Astrocyte (in vitro differentiated cells and primary cell): ENCODE results near the gene AFF2. TPM values are rescaled to one million over a fixed set of nuclear protein-coding genes. Genes with fewer than 3 reads are reported as not detected.

Experiments used
- DNase-seq: peaks from one replicate; pipeline ENCODE4 v3.0.0-alpha.2; 2010; ENCODE audit warnings: low read depth
- FAIRE-seq: peaks from 2 replicates; lab custom pipeline; 2011; peaks lifted over from hg19 to GRCh38; lab: Jason Lieb, UNC
- H2AFZ ChIP-seq: 2 replicates; pipeline ENCODE4 v1.6.0; 2012; ENCODE audit warnings: low read depth, low read length, inconsistent platforms
- H3K27ac ChIP-seq: 2 replicates; pipeline ENCODE4 v1.5.1; 2011; ENCODE audit warnings: low read depth, low read length, inconsistent platforms
- H3K27me3 ChIP-seq: 2 replicates; pipeline ENCODE4 v1.6.0; 2011; ENCODE audit warnings: low read length, inconsistent platforms; ENCODE audit not compliant: insufficient read depth
- H3K36me3 ChIP-seq: 2 replicates; pipeline ENCODE4 v1.5.1; 2011; ENCODE audit warnings: low read length, inconsistent platforms; ENCODE audit not compliant: insufficient read depth
- H3K4me1 ChIP-seq: 2 replicates; pipeline ENCODE4 v1.5.1; 2011; ENCODE audit warnings: low read length, inconsistent platforms; ENCODE audit not compliant: insufficient read depth
- H3K4me2 ChIP-seq: 2 replicates; pipeline ENCODE4 v1.6.0; 2012; ENCODE audit warnings: low read length, inconsistent platforms
- H3K4me3 ChIP-seq: 2 replicates; pipeline ENCODE4 v1.5.1; 2011; ENCODE audit warnings: low read depth, mild to moderate bottlenecking, low read length, inconsistent platforms; ENCODE audit not compliant: insufficient read depth
- H3K79me2 ChIP-seq: 2 replicates; pipeline ENCODE4 v1.6.0; 2012; ENCODE audit warnings: mild to moderate bottlenecking, low read length, inconsistent platforms; ENCODE audit not compliant: insufficient read depth
- H3K9ac ChIP-seq: 2 replicates; pipeline ENCODE4 v1.6.0; 2012; ENCODE audit warnings: mild to moderate bottlenecking, low read length, inconsistent platforms
- H3K9me3 ChIP-seq: 2 replicates; pipeline ENCODE4 v1.5.1; 2012; ENCODE audit warnings: low read depth, mild to moderate bottlenecking, low read length, inconsistent platforms; ENCODE audit not compliant: insufficient read depth
- H4K20me1 ChIP-seq: 2 replicates; pipeline ENCODE4 v1.6.0; 2012; ENCODE audit warnings: low read length, inconsistent platforms; ENCODE audit not compliant: insufficient read depth
- H3K27ac Mint-ChIP-seq: one replicate; pipeline ENCODE4 v1.8.0; 2021; ENCODE audit warnings: mild to moderate bottlenecking, mixed read lengths; ENCODE audit not compliant: unreplicated experiment
- H3K27me3 Mint-ChIP-seq: one replicate; pipeline ENCODE4 v1.8.0; 2021; ENCODE audit warnings: low read depth, mixed read lengths; ENCODE audit not compliant: unreplicated experiment
- H3K36me3 Mint-ChIP-seq: one replicate; pipeline ENCODE4 v1.8.0; 2021; ENCODE audit warnings: low read depth, mixed read lengths; ENCODE audit not compliant: unreplicated experiment
- H3K4me1 Mint-ChIP-seq: one replicate; pipeline ENCODE4 v1.8.0; 2021; ENCODE audit warnings: low read depth, mixed read lengths; ENCODE audit not compliant: unreplicated experiment
- H3K4me3 Mint-ChIP-seq: one replicate; pipeline ENCODE4 v1.8.0; 2021; ENCODE audit warnings: mild to moderate bottlenecking, moderate library complexity, mixed read lengths; ENCODE audit not compliant: unreplicated experiment
- H3K9me3 Mint-ChIP-seq: one replicate; pipeline ENCODE4 v1.8.0; 2021; ENCODE audit warnings: mild to moderate bottlenecking, mixed read lengths; ENCODE audit not compliant: unreplicated experiment
- CTCF ChIP-seq: IDR thresholded peaks from 2 replicates; pipeline ENCODE4 v1.5.1; 2011; ENCODE audit warnings: low read depth, mild to moderate bottlenecking, inconsistent platforms, low read length, moderate library complexity; ENCODE audit not compliant: insufficient read depth
- EZH2 ChIP-seq: IDR thresholded peaks from 2 replicates; pipeline ENCODE4 v1.6.1; 2012; ENCODE audit warnings: mild to moderate bottlenecking, low read length, inconsistent platforms; ENCODE audit not compliant: insufficient read depth
- total RNA-seq: library from RNA; stranded (reverse); gene quantifications from 2 replicates; pipeline ENCODE4 v1.2.1, GENCODE V29; 2021

AFF2 gene
- total RNA-seq, 1 donor from 2014 or later = 8.3 TPM

DNA sequence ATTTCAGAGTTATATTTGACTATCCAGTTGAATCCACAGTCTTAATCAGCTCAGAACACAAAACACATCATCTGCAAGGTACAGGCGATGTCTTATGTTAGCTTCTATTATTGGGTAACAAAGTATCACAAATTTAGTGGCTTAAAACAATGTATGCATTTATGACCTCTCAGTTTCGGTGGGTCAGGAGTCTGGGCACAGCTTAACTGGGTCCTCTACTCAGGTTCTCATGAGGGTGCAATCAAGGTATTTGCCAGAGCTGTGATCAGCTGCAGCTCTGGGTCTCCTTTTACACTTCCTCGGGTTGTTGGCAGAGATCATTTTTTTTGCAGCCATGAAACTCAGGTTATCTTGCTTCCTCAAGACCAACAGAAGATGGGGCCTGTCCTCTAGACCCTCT is 505.8 kb downstream of the AFF2 start:
- Histone ChIP-seq H3K4me1 (no peaks in the 10 kb centered on the region), H4K20me1 (no peaks in the 10 kb centered on the region), H3K27ac (no peak overlapping the region), H3K4me3 (no peak overlapping the region), H3K9me3 (no peaks in the 10 kb centered on the region), H3K9ac (no peak overlapping the region), H2AFZ (no peak overlapping the region), H3K36me3 (no peaks in the 10 kb centered on the region), H3K4me2 (no peak overlapping the region), H3K79me2 (no peaks in the 10 kb centered on the region), H3K27me3 (no peaks in the 10 kb centered on the region)
- Mint-ChIP-seq H3K4me3 (no peak overlapping the region), H3K27me3 (peaks cover 2% of the 10 kb centered on the region), H3K4me1 (peaks cover 18% of the 10 kb centered on the region), H3K9me3 (no peaks in the 10 kb centered on the region), H3K36me3 (no peaks in the 10 kb centered on the region), H3K27ac (no peak overlapping the region)
- TF ChIP-seq EZH2 (no peak), CTCF (no peak)
- DNase-seq (no peak), FAIRE-seq (no peak)

DNA sequence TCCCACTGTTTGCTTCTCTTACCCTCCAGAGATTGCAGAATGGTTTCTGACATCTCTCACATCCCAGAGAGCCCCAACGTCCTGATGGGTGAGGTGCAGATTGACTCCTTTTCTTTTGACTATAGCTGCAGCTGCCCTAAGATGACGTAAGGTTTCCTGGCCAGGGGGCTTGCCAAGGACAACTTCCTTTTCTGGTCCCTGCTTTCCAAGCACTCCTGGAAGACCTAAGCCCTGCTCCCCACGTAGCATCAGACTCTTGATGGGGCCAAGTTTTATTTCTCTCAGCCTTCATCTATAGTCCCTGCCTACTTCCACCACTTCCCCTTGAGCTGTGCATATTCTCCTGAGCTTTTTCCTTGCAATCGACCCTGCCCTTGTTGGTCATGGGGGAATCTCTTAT is 507.0 kb downstream of the AFF2 start:
- Histone ChIP-seq H3K79me2 (no peaks in the 10 kb centered on the region), H4K20me1 (no peaks in the 10 kb centered on the region), H3K9ac (no peak overlapping the region), H3K4me3 (no peak overlapping the region), H3K4me1 (no peaks in the 10 kb centered on the region), H3K27ac (no peak overlapping the region), H3K36me3 (no peaks in the 10 kb centered on the region), H3K27me3 (no peaks in the 10 kb centered on the region), H3K4me2 (no peak overlapping the region), H3K9me3 (no peaks in the 10 kb centered on the region), H2AFZ (no peak overlapping the region)
- TF ChIP-seq CTCF = no peak
- no peak for TF ChIP-seq EZH2
- no peaks in the 10 kb centered on the region for H3K36me3 Mint-ChIP-seq
- H3K4me1 Mint-ChIP-seq = peaks cover 18% of the 10 kb centered on the region
- no peak overlapping the region for H3K27ac Mint-ChIP-seq
- peaks cover under 1% of the 10 kb centered on the region for H3K9me3 Mint-ChIP-seq
- FAIRE-seq (no peak), DNase-seq (no peak)
- peaks cover 6% of the 10 kb centered on the region for H3K27me3 Mint-ChIP-seq
- H3K4me3 Mint-ChIP-seq = no peak overlapping the region

GRCh38 chrX:149010013-149010852 is 509.8 kb downstream of the AFF2 start:
- Histone ChIP-seq H3K27ac (no peak overlapping the region), H3K79me2 (no peaks in the 10 kb centered on the region), H2AFZ (no peak overlapping the region), H3K4me3 (no peak overlapping the region), H4K20me1 (no peaks in the 10 kb centered on the region), H3K4me2 (no peak overlapping the region), H3K4me1 (no peaks in the 10 kb centered on the region), H3K9me3 (no peaks in the 10 kb centered on the region), H3K27me3 (no peaks in the 10 kb centered on the region), H3K9ac (no peak overlapping the region), H3K36me3 (no peaks in the 10 kb centered on the region)
- peak; percentile 59 for FAIRE-seq
- Mint-ChIP-seq H3K27ac (no peak overlapping the region), H3K9me3 (peaks cover 3% of the 10 kb centered on the region), H3K27me3 (peaks cover 12% of the 10 kb centered on the region), H3K4me1 (peaks cover under 1% of the 10 kb centered on the region), H3K4me3 (no peak overlapping the region), H3K36me3 (no peaks in the 10 kb centered on the region)
- TF ChIP-seq CTCF (no peak), EZH2 (no peak)
- DNase-seq = no peak
